Panc1 (cell line): ENCODE results near the gene KCNQ1. TPM values are rescaled to one million over a fixed set of nuclear protein-coding genes. Genes with fewer than 3 reads are reported as not detected.

Experiments used
- ATAC-seq: fragments of 200-7000 bp; cut with Tn5 transposase; 2 replicates; pipeline ENCODE4 v1.9.1; 2020; ENCODE audit warnings: mild to moderate bottlenecking, moderate library complexity
- BruUV-seq: library from RNA; stranded (reverse); fragments of 400-500 nt; replicated peaks from 2 replicates; lab custom pipeline; 2021; lab: Mats Ljungman, UMichigan
- CTCF ChIA-PET: fragments of 300-600 bp; sonication (Branson Sonifier 250); formaldehyde crosslinking; loops from one replicate; lab custom pipeline; 2022; ENCODE audit warnings: antibody characterized with exemption; lab: Charles Lee
- POLR2A ChIA-PET: fragments of 300-600 bp; sonication (Branson Sonifier 250); formaldehyde crosslinking; loops from one replicate; lab custom pipeline; 2022; ENCODE audit warnings: antibody characterized with exemption; lab: Charles Lee
- DNase-seq: peaks from one replicate; pipeline ENCODE4 v3.0.0-alpha.2; 2010; ENCODE audit warnings: low read depth, low spot score
- H3K27ac ChIP-seq: 2 replicates; pipeline ENCODE4 v1.5.1; 2011; ENCODE audit warnings: mild to moderate bottlenecking, low read length, inconsistent platforms
- H3K27me3 ChIP-seq: fragments of 200-500 bp; sonication (Bioruptor generic); 2 replicates; pipeline ENCODE4 v1.6.0; 2014; ENCODE audit warnings: low read length, inconsistent platforms; ENCODE audit not compliant: control insufficient read depth, insufficient read depth
- H3K36me3 ChIP-seq: fragments of 200-500 bp; sonication (Bioruptor generic); 2 replicates; pipeline ENCODE4 v1.5.1; 2014; ENCODE audit warnings: inconsistent platforms, mild to moderate bottlenecking, low read length, moderate library complexity; ENCODE audit not compliant: control insufficient read depth, insufficient read depth
- H3K4me1 ChIP-seq: 2 replicates; pipeline ENCODE4 v1.5.1; 2011; ENCODE audit warnings: inconsistent platforms, mild to moderate bottlenecking, low read length, moderate library complexity; ENCODE audit not compliant: control insufficient read depth, insufficient read depth
- H3K4me3 ChIP-seq, 2 experiments: 2 replicates each; pipeline ENCODE4 v1.5.1; 2011 to 2012; ENCODE audit warnings: low read depth in 2 of 2, low read length in 2 of 2, mild to moderate bottlenecking in 2 of 2, inconsistent platforms in 1 of 2, moderate library complexity in 1 of 2
- H3K9me3 ChIP-seq: fragments of 200-500 bp; sonication (Bioruptor generic); 2 replicates; pipeline ENCODE4 v1.5.1; 2014; ENCODE audit warnings: low read depth, mild to moderate bottlenecking, inconsistent platforms, low read length, moderate library complexity; ENCODE audit not compliant: control insufficient read depth, insufficient read depth
- POLR2AphosphoS5 ChIP-seq: IDR thresholded peaks from 2 replicates; pipeline ENCODE4 v1.6.1; 2012; ENCODE audit warnings: mild to moderate bottlenecking, low read depth, low read length, moderate library complexity
- SIN3A ChIP-seq: IDR thresholded peaks from 2 replicates; pipeline ENCODE4 v1.6.1; 2012; ENCODE audit warnings: low read depth, mild to moderate bottlenecking, low read length, moderate library complexity, borderline replicate concordance; ENCODE audit not compliant: insufficient read depth
- TCF7L2 ChIP-seq: IDR thresholded peaks from 2 replicates; pipeline ENCODE4 v1.6.1; 2011; ENCODE audit warnings: mild to moderate bottlenecking, low read depth, low read length, inconsistent platforms
- in situ Hi-C: cut with HindIII; loops from 2 replicates; pipeline ENCODE4 v1.10.0; 2016; ENCODE audit warnings: low sequenced_read_pairs, low pct_unique_long_range_greater_than_20kb
- intact Hi-C: fragments of 100-400 bp; cut with micrococcal nuclease; formaldehyde crosslinking; loops from one replicate; pipeline ENCODE4 v1.10.0; 2022; ENCODE audit not compliant: unreplicated experiment
- total RNA-seq: library from RNA; stranded (reverse); gene quantifications from one replicate; pipeline ENCODE4 v1.2.1, GENCODE V29; 2021; ENCODE audit not compliant: unreplicated experiment
- TF ChIP-seq, protein P1 (sequence below): fragments of 450-650 bp; IDR thresholded peaks from 2 replicates; pipeline ENCODE4 v1.5.1; 2017; ENCODE audit warnings: mild to moderate bottlenecking
- TF ChIP-seq, protein P2 (sequence below), 2 experiments: IDR thresholded peaks; 2 replicates each; pipeline ENCODE4 v1.6.1; 2011 to 2012; ENCODE audit warnings: low read depth in 2 of 2, control low read depth in 1 of 2, low read length in 1 of 2, mild to moderate bottlenecking in 1 of 2, moderate library complexity in 1 of 2; ENCODE audit not compliant: insufficient read depth in 1 of 2

The KCNQ1 gene
- total RNA-seq, 1 experiment from 2014 or later, result 1.0 TPM

DNA sequence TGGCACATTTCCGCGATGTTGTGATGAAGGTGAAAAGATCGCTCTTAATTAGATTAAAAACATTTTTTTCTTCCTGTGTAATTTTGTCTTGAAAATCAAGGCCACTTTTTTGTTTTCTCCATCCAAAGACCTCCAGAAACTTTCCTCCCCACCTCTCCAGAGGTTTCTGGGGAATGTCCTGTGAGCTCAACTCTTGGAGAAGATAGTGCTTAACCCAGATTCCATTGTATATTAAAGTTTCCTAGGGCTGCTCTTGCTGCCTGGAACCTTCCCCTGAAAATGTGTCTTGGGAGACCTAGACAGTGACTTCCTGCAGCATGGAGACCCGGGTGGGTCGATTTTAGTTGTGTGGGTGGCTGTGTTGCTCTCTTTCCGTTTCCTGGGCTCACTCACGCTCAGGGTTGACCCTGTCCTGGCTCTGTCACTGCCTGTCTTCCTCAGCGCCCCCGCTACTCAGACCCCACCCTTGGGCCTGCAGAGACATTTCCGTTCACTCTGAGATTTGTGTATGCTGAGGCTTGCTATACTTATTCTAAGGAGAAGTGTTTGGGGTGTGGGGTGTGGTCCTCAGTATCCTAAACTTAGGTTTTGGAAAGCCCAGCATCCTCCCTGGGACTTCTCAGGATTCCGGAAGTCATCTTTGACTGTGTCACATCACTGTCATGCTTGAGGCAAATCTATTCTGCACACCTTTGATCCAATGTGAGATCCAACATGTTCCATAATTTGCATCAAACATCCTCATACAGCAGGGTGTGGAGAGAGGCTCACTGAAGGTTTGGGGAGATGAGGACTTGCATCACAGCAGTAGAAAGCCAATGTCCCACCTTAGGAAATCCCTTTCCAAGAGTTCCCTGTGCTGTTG lies 207.8 kb downstream of the KCNQ1 start:
- CTCF ChIA-PET, result no interaction called here
- BruUV-seq, result no TSS peak
- DNase-seq (no peak), ATAC-seq (no peak)
- Histone ChIP-seq H3K4me3 (no peak overlapping the region), H3K9me3 (peaks cover 42% of the 10 kb centered on the region), H3K36me3 (no peaks in the 10 kb centered on the region), H3K27ac (no peak overlapping the region), H3K4me1 (no peaks in the 10 kb centered on the region), H3K27me3 (no peaks in the 10 kb centered on the region)
- intact Hi-C loops (no loop called here), in situ Hi-C loops (no loop called here)
- TF ChIP-seq SIN3A (no peak), POLR2AphosphoS5 (no peak)
- POLR2A ChIA-PET, result no interaction called here

DNA sequence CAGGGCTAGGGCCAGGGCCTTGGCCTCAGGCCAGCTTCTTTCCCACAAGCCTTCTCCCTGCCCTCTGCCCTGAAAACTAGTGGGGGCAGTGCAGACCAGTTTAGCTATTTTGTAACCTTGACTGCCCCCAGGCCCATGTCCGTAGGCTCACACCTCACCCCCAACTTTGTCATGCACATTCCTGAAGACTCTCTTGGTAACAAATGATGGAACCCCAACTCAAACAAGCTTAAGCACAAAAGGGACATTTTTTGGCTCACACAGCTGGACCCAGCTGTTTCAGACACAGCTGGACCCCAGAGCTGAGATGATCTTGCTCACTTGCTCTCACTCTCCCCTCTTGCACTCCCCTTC lies 208.4 kb downstream of the KCNQ1 start:
- ChIA-PET POLR2A (no interaction called here), CTCF (no interaction called here)
- no peak for DNase-seq
- no peak for TF ChIP-seq POLR2AphosphoS5
- TF ChIP-seq, protein P1, sequence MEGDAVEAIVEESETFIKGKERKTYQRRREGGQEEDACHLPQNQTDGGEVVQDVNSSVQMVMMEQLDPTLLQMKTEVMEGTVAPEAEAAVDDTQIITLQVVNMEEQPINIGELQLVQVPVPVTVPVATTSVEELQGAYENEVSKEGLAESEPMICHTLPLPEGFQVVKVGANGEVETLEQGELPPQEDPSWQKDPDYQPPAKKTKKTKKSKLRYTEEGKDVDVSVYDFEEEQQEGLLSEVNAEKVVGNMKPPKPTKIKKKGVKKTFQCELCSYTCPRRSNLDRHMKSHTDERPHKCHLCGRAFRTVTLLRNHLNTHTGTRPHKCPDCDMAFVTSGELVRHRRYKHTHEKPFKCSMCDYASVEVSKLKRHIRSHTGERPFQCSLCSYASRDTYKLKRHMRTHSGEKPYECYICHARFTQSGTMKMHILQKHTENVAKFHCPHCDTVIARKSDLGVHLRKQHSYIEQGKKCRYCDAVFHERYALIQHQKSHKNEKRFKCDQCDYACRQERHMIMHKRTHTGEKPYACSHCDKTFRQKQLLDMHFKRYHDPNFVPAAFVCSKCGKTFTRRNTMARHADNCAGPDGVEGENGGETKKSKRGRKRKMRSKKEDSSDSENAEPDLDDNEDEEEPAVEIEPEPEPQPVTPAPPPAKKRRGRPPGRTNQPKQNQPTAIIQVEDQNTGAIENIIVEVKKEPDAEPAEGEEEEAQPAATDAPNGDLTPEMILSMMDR, result no peak
- TF ChIP-seq, protein P2, sequence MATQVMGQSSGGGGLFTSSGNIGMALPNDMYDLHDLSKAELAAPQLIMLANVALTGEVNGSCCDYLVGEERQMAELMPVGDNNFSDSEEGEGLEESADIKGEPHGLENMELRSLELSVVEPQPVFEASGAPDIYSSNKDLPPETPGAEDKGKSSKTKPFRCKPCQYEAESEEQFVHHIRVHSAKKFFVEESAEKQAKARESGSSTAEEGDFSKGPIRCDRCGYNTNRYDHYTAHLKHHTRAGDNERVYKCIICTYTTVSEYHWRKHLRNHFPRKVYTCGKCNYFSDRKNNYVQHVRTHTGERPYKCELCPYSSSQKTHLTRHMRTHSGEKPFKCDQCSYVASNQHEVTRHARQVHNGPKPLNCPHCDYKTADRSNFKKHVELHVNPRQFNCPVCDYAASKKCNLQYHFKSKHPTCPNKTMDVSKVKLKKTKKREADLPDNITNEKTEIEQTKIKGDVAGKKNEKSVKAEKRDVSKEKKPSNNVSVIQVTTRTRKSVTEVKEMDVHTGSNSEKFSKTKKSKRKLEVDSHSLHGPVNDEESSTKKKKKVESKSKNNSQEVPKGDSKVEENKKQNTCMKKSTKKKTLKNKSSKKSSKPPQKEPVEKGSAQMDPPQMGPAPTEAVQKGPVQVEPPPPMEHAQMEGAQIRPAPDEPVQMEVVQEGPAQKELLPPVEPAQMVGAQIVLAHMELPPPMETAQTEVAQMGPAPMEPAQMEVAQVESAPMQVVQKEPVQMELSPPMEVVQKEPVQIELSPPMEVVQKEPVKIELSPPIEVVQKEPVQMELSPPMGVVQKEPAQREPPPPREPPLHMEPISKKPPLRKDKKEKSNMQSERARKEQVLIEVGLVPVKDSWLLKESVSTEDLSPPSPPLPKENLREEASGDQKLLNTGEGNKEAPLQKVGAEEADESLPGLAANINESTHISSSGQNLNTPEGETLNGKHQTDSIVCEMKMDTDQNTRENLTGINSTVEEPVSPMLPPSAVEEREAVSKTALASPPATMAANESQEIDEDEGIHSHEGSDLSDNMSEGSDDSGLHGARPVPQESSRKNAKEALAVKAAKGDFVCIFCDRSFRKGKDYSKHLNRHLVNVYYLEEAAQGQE (IDR thresholded peaks at IDR 0.05; ENCODE audit: insufficient read depth in 1 of 2, low read depth in 2 of 2, low read length in 1 of 2), result no peak
- no peak for TF ChIP-seq SIN3A
- no peak for TF ChIP-seq TCF7L2
- no TSS peak for BruUV-seq
- no peak for ATAC-seq
- Histone ChIP-seq H3K27ac (no peak overlapping the region), H3K27me3 (no peaks in the 10 kb centered on the region), H3K4me3 (no peak overlapping the region), H3K36me3 (no peaks in the 10 kb centered on the region), H3K4me1 (no peaks in the 10 kb centered on the region), H3K9me3 (peaks cover 38% of the 10 kb centered on the region)
- in situ Hi-C loops, result no loop called here
- intact Hi-C loops, result no loop called here

DNA sequence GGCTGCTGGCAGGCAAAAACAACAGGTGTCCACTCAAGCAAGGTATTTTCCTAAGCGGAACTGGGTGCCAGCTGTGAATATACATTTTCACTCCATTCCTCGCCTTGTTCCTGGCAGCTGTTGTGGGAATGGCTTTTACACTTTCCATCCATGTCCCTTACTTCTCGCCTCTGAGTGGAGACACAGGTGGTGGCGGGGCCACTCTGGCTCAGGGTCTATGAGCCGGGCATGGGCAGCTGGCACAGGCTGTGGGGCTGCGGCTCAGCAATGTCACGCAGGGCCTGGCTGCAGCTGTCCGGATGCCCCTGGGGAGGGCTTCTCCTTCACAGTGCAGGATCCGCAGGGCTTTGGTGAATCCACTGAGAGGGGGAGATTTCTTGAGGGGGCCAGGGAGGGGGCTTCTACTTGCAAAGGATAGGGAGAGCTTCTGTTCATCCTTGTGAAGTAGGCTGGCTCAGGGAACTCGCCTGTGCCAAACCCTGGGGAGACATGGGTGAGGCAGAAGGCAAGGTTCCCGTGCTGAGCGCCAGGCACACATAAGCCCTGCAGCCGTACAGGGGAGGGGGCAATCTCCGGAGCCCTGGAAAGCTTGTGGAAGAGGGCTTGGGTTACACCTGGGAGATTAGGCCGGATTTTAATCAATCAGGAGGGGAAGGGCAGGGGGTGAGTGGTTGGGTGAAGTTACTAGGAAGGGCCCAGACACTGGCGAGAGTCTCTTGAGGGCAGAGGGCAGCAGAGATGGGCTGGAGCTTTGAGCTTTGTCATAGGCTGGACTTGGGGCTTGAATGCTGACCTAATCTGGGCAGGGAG lies 209.3 kb downstream of the KCNQ1 start:
- in situ Hi-C loops, result no loop called here
- Histone ChIP-seq H3K9me3 (peaks cover 34% of the 10 kb centered on the region), H3K27ac (no peak overlapping the region), H3K27me3 (no peaks in the 10 kb centered on the region), H3K36me3 (no peaks in the 10 kb centered on the region), H3K4me1 (no peaks in the 10 kb centered on the region), H3K4me3 (no peak overlapping the region)
- intact Hi-C loops, result no loop called here
- POLR2A ChIA-PET, result no interaction called here
- no peak for TF ChIP-seq SIN3A
- TF ChIP-seq POLR2AphosphoS5, result no peak
- TF ChIP-seq, protein P1, result no peak
- TF ChIP-seq TCF7L2, result no peak
- TF ChIP-seq, protein P2 (IDR thresholded peaks at IDR 0.05; ENCODE audit: insufficient read depth in 1 of 2, low read depth in 2 of 2, low read length in 1 of 2), result no peak
- no TSS peak for BruUV-seq
- ATAC-seq, result no peak
- DNase-seq, result no peak
- CTCF ChIA-PET, result no interaction called here
